ENCODE results near the gene FCER1G. TPM values are rescaled to one million over a fixed set of nuclear protein-coding genes. Genes with fewer than 3 reads are reported as not detected.

FCER1G gene
- polyA plus RNA-seq, 3 donors, result 2,686 to 4,191 (median 2,715) TPM

DNA sequence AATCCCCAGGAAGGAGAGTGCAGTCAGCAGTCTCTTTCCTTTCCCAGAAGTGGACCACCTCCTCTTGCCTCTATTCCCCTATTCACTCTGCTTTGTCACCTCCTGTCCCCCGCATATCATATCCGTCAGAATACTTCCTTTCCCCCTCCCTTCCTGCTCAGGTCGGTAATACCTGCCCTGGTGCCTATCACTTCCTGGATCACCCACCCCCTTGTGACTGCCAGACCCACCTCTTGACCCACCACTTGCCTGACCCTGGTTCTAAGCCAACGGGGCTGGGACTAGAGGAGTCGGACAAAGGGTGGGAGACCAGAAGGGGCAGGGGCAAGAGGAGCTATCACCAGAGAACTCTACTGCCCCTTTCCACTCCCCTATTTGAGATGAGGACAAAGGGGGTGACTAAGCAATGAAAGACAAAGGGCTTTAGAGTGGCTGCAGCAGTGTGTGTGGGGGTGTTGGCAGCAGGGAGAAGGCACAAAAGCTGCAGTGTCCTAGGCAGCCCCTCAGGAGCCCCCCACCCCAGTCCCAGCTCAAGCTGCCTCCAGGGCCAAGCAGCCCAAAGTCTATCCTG, 14.6 kb upstream of the FCER1G start:
- WGBS (ENCODE audit: insufficient coverage), result 45% methylated on average over 3 of the region's 5 CpGs
- H2AFZ ChIP-seq (ENCODE audit: insufficient read depth, low read depth, low read length, poor library complexity, severe bottlenecking), result peak overlapping the region; percentile 91
- no peaks in the 10 kb centered on the region for H4K20me1 ChIP-seq (ENCODE audit: insufficient read depth, low read length)
- Mint-ChIP-seq H3K27me3 (ENCODE audit: low read depth in 3 of 3) (peaks cover 0 to 2% (median 1%) of the 10 kb centered on the region in 3 donors), H3K9me3 (no peaks in the 10 kb centered on the region), H3K36me3 (peaks cover 13 to 21% of the 10 kb centered on the region in 2 donors), H3K4me1 (peaks cover 52% of the 10 kb centered on the region), H3K4me3 (no peak overlapping the region), H3K27ac (peak overlapping the region; percentile 93 to 98 (median 97))
- intact Hi-C loops (cut with micrococcal nuclease), result loop anchor here in 1 of 2 donors (5.0 kb wide), 1 partner anchor 187 kb away; no protein-coding TSS in a partner anchor
- peak overlapping the region; percentile 97 for H3K4me2 ChIP-seq (replicated peaks; ENCODE audit: extremely low read depth, low read length, poor library complexity, severe bottlenecking)
- TF ChIP-seq, protein P1, sequence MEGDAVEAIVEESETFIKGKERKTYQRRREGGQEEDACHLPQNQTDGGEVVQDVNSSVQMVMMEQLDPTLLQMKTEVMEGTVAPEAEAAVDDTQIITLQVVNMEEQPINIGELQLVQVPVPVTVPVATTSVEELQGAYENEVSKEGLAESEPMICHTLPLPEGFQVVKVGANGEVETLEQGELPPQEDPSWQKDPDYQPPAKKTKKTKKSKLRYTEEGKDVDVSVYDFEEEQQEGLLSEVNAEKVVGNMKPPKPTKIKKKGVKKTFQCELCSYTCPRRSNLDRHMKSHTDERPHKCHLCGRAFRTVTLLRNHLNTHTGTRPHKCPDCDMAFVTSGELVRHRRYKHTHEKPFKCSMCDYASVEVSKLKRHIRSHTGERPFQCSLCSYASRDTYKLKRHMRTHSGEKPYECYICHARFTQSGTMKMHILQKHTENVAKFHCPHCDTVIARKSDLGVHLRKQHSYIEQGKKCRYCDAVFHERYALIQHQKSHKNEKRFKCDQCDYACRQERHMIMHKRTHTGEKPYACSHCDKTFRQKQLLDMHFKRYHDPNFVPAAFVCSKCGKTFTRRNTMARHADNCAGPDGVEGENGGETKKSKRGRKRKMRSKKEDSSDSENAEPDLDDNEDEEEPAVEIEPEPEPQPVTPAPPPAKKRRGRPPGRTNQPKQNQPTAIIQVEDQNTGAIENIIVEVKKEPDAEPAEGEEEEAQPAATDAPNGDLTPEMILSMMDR (IDR thresholded peaks at IDR 0.05), result no peak
- no peaks in the 10 kb centered on the region for H3K9me3 ChIP-seq (replicated peaks in 1 of 2; ENCODE audit: control insufficient read depth in 1 of 2, insufficient read depth in 1 of 2, low read length in 2 of 2)
- no peak for DNase-seq
- H3K27ac ChIP-seq (ENCODE audit: low read depth in 1 of 2, low read length in 2 of 2), result peak overlapping the region; percentile 80 to 95
- peaks cover under 1 to 24% of the 10 kb centered on the region in 2 donors for H3K36me3 ChIP-seq (replicated peaks in 1 of 2; ENCODE audit: control insufficient read depth in 1 of 2, insufficient read depth in 2 of 2, low read length in 2 of 2)
- peaks cover 34% of the 10 kb centered on the region for H3K79me2 ChIP-seq (ENCODE audit: insufficient read depth, low read length)
- H3K4me1 ChIP-seq (ENCODE audit: control insufficient read depth in 1 of 2, insufficient read depth in 2 of 2, low read length in 2 of 2), result peaks cover 41 to 55% of the 10 kb centered on the region in 2 donors
- no peak overlapping the region for H3K9ac ChIP-seq (ENCODE audit: insufficient read depth, low read length, poor library complexity, severe bottlenecking)
- peak overlapping the region in 1 of 3 experiments; percentile 100 for H3K4me3 ChIP-seq (replicated peaks in 1 of 3; ENCODE audit: low read depth in 2 of 3, low read length in 3 of 3)
- no peaks in the 10 kb centered on the region for H3K27me3 ChIP-seq (ENCODE audit: control insufficient read depth in 2 of 2, insufficient read depth in 2 of 2, low read length in 2 of 2)

DNA sequence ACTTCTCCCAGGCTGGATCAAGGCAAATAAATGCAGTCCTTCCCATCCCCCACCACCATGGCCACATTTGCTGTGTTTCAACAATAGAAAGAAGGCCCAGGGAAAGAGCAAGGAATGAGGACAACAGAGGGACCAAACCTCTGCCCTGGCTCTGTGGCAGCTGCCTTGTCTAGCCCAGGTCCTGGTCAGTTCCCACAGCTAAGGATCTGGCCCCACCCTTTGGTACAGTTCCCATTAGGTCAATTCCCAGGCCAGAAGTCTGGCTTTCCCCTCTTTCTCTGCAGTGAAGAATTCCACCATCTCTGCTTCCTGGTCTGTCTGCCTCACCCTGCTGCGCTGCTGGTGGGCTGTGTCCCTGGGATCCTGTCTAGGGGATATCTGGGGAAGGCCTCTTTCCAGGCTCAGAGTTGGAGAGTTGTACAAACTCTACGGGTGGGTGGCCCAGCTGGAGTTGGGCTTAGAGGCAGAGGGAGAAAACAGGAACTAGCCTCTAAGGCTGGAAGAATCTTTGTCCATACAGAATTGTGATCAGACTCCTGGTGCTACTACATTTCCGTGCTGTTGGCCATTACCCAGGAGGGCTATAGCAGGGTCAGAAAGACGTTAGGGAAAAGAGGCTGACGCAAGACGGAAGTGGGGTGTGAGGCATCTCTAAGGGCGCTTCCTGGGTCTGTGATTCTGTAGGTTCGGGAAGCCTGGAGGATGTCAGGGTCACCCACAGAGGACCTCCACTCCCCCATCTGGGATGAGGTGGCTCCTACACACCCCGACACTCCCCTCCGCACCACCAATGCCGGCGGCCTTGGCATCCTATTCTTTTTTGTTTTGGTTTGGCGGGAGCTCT, 13.9 kb upstream of the FCER1G start:
- Histone ChIP-seq H2AFZ (ENCODE audit: insufficient read depth, low read depth, low read length, poor library complexity, severe bottlenecking) (peak overlapping the region; percentile 91), H3K9ac (ENCODE audit: insufficient read depth, low read length, poor library complexity, severe bottlenecking) (peak overlapping the region; percentile 94), H3K27ac (ENCODE audit: low read depth in 1 of 2, low read length in 2 of 2) (peak overlapping the region; percentile 80 to 95), H4K20me1 (ENCODE audit: insufficient read depth, low read length) (no peaks in the 10 kb centered on the region), H3K36me3 (replicated peaks in 1 of 2; ENCODE audit: control insufficient read depth in 1 of 2, insufficient read depth in 2 of 2, low read length in 2 of 2) (peaks cover 8 to 31% of the 10 kb centered on the region in 2 donors), H3K4me3 (replicated peaks in 1 of 3; ENCODE audit: low read depth in 2 of 3, low read length in 3 of 3) (peak overlapping the region; percentile 39 to 100 (median 90)), H3K9me3 (replicated peaks in 1 of 2; ENCODE audit: control insufficient read depth in 1 of 2, insufficient read depth in 1 of 2, low read length in 2 of 2) (no peaks in the 10 kb centered on the region), H3K79me2 (ENCODE audit: insufficient read depth, low read length) (peaks cover 41% of the 10 kb centered on the region), H3K4me1 (ENCODE audit: control insufficient read depth in 1 of 2, insufficient read depth in 2 of 2, low read length in 2 of 2) (peaks cover 34 to 49% of the 10 kb centered on the region in 2 donors), H3K4me2 (replicated peaks; ENCODE audit: extremely low read depth, low read length, poor library complexity, severe bottlenecking) (peak overlapping the region; percentile 97), H3K27me3 (ENCODE audit: control insufficient read depth in 2 of 2, insufficient read depth in 2 of 2, low read length in 2 of 2) (no peaks in the 10 kb centered on the region)
- peaks cover 0 to 2% (median 1%) of the 10 kb centered on the region in 3 donors for H3K27me3 Mint-ChIP-seq (ENCODE audit: low read depth in 3 of 3)
- H3K9me3 Mint-ChIP-seq, result no peaks in the 10 kb centered on the region
- H3K27ac Mint-ChIP-seq, result peak overlapping the region; percentile 93 to 98 (median 97)
- TF ChIP-seq, protein P1 (IDR thresholded peaks at IDR 0.05), result no peak
- DNase-seq, result peak; percentile 46 to 76 (median 69)
- intact Hi-C loops (cut with micrococcal nuclease), result loop anchor here in 1 of 2 donors (5.0 kb wide), 1 partner anchor 186 kb away; no protein-coding TSS in a partner anchor
- H3K36me3 Mint-ChIP-seq, result peaks cover 18 to 28% of the 10 kb centered on the region in 2 donors
- peaks cover 48% of the 10 kb centered on the region for H3K4me1 Mint-ChIP-seq
- H3K4me3 Mint-ChIP-seq, result peak overlapping the region; percentile 84 to 93
- 67% methylated on average over 6 of the region's 13 CpGs for WGBS (ENCODE audit: insufficient coverage)
